CD4-positive, alpha-beta T cell treated with Interleukin-12 subunit alpha and Interleukin-12 subunit beta, for 1 hour (primary cell): ENCODE data around the gene KCNB1.

Experiments used
- DNase-seq: peaks from one replicate; pipeline ENCODE4 v3.0.0-alpha.2; 2020

The KCNB1 gene

DNA sequence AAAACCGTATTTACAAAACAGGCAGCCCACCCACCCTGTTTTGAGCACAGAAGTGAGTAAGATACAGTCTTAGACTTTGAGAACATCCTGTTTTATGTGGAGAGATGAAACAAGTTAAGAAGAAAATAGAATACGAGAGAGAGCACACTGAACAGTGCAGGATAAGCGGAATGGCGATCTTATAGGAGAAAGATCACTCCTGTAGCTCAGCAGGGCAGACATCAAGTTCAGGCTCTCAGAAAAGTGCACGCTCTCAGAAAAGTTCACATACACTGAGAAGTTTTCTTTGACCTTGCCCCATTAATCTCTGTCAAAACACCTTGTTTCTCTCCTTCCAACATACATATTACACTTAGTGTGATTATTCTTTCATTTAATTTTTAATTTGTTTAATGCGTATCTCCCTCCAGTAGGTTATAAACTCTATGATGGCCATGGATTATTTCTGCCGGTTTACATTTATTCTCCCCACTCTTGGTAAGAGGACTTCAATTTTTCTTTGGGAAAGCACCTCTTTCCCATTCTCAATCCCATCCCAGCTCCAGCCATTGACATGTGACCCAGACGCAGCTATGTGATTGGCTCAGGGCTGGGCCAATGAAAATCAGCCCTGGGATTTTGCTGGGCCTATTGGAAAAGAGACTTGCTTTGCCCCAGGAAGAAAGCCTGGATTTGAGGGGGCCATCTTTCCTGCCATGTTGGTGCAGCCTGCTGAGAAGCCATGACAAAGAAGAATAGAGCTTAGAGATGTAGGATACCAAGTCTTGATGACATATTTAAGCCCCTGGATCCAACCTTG is 16.2 kb downstream of the KCNB1 start:
- DNase-seq = no peak

DNA sequence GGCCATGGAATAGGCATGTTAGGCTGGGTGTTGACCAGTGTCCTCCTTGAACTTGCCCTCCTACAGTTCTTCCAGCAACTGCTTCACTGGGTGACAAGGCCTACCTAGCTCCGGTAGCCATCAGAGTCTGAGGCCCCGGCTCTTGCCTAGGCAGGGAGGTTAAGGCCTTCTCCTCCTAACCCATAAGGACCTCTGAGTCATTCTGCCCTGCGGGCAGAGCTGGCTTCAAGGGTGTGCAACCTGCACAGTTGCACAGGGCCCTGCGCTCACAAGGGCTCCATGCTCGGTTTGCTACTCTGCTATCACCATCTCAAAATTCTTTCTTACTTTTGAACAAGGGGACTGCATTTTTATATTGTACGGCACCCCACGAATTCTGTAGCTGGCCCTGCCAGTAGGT is 17.9 kb downstream of the KCNB1 start:
- DNase-seq = no peak

DNA sequence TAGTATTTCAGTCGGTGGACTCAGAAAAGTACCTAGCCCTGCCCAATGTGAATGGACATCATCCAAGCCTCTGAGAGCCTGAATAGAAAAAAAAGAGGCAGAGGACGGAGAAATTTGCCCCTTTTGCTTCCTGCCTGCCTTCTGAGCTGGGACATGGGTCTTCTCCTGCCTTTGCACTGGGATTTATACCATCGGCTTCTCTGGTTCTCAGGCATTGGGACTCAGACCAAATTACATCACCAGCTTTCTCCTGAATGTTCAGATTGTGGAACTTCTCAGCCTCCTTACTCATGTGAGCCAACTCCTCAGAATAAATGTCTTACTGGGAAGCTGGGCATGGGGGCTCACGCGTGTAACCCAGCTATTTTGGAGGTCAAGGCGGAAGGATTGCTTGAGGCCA is 19.8 kb downstream of the KCNB1 start:
- DNase-seq = no peak

DNA sequence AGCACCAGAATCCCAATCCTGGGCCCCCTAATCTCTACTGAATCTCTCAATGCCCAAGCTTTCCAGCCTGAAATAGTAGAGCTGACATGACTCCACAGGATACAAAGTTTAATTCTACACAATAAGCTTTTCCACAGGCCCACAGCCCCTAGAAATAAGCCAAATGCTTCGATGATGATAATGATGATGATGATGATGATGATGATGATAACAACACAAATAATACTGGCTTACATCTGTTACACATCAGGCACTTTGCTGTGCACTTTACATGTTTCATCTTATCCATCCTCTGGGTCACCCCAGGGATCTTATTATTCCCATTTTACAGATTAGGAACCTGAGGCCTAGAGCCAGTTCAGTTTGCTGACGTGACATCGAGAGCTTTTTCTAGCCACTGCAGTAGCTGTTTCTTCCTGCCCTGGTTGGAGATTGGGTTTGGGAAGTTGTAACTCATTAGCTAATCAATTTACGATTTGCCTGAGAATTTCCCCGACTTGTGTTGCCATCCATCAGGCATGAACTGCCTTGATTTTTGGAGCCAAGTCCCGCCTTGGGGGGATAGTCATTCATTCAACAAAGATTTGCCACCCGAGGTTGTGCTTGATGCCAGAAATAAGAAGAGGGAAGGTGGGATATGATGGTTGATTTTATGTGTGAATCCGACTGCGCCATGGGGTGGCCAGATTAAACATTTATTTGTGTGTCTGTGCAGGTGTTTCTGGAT is 20.4 kb downstream of the KCNB1 start:
- no peak for DNase-seq

DNA sequence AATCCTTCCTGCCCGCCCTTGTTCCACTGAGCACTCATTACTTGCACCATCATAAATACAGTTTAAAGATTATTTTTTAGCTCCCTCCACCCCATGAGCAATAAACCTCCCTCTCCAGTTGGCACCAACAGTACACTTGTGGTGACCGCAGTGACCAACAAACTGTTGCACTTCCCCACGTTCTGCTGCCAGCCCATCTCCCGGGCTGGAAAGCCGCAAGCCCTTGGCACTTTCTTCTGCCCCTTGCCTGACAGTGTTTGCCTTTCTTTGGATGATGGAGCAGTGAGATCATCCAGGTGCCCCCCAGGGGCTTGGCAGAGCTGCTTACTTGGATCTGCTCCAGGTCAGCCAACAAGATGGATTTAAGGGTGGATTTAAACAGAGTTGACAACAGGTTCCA is 21.6 kb downstream of the KCNB1 start:
- no peak for DNase-seq

DNA sequence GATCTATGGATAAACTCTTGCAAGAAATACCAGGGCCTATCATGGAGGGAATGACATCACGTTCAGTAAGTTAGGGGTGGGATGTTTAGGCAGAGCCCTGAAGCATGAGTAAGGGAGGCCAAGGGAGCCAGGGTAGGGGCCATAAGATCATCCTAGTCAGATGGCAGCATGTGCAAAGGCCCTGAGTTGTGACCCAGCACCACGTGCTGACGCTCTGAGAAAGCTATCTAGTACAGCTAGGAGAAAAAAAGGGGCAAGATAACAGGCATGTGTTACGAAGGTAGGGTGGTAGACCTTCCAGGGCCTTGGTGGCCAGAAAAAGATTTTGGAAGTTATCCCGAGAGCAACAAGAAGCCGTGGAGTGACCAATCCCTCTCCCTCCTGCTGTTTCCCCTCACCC is 22.3 kb downstream of the KCNB1 start:
- DNase-seq = no peak

DNA sequence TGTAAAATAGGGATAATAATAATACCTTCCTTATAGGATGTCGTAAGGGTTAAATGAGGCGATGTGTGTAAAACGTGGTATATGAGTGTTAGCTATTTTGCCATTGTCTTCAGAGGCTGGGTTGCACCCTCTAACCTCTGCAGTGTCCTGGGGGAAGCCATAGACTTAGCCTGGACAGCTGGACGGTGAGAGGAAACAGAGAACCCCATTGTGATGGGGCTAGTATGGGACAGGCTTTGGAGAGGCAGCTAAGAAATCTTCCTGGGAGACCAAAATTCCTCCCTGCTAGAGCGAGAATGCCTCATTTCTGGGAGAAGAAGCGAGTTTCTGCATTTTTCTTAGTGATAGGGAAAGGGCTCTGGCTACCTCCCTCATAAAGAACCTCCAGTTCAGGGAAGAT is 22.8 kb downstream of the KCNB1 start:
- DNase-seq = no peak

DNA sequence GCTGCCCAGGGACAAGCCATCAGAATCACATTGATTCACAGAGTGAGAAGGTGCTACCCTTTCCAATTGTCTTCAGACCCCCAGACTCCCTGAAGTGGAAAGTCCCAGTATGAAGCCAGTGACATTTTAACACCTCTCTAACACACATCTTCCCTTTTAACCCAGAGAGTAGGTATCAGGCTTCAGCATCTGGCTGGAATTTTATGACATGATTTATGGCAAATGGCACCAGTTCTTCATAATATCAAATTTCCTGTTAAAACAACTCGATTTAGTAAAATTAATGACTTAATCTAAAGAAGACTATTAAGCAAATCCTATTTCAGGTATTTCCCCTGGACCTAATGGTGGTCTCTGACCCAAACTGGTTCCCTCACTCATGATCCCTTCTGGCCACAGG is 25.0 kb downstream of the KCNB1 start:
- no peak for DNase-seq

DNA sequence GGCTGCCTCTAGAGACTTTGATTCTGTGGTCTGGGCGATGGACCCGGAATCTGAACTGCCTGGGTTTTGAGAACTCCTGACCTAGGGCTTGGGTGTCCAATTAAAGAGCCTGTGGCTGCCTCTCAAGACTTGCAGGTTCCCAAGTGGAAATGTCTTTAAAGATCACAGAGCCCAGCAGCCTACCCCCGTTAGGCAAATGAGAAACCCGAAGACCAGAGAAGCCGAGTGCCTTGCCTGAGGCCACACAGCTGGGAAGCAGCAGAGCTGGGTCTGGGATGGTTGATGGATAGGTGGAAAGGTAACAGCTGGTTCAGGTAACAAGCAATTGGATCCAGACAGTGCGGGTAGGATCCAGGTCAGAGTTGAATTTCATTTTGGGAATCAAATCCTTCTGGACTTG is 25.8 kb downstream of the KCNB1 start:
- no peak for DNase-seq

DNA sequence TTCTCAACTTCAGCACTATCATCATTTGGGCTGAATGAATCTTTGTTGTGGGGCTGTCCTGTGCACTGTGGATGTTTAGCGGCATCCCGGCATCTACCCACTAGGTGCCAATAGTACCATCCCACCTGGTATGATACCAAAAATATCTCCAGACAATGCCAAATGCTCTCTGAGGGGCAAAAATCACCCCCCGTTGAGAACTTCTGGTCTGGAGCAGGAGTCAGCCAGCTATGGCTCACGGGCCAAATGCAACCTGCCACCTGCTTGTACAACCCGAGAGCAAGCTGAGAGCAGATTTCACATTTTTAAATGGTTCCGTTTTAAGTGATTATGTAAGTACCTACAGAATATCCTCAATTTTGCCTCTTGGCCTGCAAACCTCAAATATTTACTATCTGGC is 26.8 kb downstream of the KCNB1 start:
- DNase-seq = no peak

DNA sequence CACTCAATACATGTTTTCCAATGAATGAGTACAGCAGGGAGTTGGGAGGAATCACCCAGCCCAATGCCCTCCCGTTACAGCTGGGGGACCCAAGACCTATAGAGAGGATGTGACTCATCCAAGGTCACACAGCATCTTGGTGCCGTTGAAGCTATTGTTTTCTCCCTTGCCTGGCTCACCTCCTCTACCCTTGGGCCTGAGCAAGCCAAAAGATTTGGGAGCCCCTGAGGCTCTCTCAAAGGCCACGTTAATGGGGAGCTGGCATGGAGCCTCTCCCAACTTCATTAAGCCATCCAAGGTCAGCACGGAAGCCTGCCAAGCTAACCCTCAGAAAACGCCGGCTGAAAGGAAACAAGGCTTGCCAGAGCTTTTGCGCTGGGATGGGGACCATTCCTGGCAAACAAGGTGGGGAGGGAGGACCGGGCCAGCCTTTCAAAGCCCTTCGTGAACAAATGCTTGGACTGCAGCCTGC is 30.4 kb downstream of the KCNB1 start:
- DNase-seq = no peak

DNA sequence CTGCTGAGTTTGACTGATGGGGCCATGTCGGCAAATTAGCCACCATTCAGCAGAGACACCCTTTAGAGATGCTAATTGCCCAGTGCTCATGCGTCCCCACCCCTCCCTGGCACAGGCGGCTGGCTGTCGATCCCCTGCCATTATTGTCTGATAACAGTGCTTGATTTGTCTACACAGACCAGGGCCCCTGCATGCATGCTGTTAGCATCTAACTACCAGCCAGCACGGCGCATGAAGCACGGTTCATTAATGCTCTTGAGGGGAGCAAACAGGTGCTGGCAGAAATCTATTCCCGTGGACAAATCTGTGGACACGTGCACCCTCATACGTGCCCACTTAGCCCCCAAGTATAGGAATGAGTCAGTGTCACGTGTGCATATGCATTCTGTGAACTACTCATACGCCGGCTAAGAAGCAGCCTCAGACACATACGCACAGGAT is 32.2 kb downstream of the KCNB1 start:
- no peak for DNase-seq

DNA sequence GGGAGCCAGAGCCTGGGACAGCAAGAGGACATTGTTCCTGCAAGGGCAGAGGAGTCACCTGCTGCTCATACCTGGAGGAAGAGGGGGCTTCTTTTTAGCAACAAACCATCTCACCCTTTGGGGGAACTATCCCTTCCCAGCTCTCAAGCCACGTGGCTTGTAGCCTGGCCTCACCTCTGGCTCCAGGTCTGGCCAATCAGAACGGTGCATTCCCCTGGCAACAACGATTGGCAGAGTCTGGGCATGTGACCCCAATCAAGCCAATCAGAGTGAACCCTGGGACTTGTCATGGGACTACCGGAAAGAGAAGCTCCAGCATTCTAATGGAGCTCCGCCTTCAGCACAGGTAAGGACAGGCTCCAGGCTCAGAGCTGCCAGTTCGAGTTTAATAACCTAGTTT is 33.6 kb downstream of the KCNB1 start:
- DNase-seq = no peak

DNA sequence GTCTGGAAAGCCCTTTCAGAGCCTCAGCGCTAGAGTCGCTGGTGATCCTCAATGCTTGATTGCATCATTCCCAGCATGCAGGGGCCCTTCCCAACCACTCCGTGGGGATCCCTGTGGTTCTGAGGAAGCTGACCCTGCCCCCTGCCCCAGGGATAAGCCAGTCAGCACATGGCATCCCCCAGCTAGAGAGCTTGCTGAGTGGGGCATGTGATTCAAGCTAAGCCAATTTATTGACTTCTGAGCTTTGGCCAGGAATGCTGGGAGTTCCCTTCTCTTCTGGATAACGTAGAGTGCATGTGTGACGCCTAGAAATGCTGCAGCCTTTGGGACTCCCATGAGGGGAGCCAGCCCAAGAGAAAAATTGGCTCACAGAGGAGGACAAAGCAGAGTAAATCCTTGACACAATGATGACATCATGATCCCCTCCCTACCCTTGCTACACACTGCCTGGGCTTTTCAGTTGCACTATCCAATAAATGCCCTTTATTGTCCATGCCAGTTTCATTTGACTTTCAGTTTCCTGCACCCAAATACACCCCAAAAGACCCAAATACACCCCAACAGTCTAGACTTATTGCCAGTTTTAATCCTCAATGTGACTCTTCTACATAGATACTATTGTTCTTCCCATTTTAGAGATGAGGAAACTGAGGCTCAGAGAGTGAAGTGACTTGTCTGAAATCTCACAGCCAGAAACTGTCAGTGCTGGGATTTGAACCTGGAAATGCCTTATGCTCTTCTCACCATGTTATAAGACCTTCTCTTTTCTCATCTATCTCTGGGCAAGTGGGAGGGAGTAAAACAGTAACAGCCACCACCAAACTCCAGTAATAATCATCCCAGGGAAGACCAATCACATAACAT is 34.3 kb downstream of the KCNB1 start:
- no peak for DNase-seq

DNA sequence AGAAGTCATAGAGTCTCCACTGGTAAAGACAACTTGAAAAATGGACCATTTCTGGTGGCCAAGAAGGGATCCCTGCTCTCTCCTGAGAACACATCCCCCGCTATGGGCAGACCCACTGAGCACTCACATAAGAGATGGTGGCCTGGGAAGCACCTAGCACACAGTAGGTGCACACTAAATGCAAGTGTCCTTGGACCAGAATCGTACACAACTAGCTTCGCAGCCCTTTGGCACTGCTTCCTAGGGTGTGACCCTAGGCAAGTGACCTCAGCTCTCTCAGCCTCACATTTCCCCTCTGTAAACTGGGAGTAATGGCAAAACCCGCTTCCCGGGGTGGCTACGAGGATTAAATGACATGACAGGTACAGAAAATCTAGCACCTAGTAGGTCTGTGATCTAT is 35.1 kb downstream of the KCNB1 start:
- no peak for DNase-seq

DNA sequence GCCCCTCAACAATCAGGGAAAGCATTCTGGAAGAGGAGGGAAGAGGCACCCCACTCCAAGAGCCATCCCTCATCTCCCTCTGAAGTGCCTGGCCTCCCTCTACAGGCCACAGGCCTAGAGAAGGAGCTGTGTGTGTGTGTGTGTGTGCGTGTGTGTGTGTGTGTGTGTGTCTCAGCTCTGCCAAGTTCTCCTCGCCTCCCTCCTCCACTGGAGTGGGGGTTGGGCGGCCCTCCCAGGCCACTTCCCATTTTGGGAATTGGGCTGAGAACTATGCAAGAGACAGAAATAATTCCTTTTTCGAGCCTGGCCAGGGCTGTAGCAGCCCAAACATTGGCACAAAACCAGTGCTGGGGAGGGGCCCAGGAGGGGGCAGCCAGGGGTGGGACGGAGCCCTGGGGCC is 35.7 kb downstream of the KCNB1 start:
- DNase-seq = no peak

DNA sequence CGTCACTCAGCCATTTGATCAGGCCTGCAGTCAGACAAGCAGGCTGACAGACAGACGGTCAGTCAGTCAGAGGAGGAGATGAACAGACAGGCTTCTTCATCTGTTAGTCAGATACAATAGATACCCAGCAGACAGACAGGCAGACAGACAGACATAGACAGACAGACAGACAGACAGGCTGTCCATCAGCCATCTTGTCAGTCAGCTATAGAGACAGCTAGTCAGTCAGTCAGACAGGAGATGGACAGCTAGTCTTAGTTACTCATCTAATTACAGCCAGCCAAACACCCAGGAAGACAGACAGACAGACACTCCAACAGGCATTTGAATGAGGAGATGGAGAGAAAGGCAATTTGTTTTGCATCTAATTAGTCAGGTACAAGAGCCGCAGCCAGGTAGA is 36.4 kb downstream of the KCNB1 start:
- DNase-seq = no peak

DNA sequence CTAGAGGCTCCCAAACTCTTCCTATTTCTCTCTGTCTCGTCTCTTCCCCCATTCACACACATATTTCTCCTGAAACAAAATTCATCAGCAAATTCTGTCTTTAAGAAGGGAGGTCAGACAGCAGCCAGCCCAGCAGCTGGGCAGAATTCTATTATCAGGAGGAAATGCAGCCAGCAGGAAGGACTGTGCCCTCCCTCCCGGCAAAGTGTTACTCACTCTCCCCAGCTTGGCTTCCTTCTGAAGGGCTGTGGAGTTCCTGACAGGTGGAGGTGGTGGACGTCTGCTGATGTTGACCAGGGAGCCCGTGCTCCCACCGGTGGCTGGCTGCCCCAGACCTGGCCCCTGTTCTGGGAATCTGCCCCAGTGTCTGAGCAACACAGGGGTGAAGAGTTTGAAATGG is 37.3 kb downstream of the KCNB1 start:
- no peak for DNase-seq

DNA sequence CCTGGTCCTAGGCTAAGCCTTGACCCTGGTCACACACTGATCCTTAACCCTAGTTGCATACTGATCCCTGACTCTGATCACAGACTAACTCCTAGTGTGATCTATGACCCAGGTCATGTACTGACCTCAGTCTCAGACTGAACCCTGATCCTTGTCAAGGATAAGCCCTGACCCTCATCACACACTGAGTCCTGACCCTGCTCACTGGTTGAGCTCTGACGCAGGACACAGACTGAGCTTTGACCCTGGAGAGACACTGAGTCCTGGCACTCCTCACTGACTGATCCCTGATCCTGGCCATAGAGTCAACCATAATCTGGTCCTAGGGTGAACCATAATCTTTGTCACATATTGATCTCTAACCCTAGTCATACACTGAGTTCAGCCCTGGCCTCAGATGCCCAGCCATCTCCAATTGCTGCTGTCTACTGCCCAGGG is 37.9 kb downstream of the KCNB1 start:
- no peak for DNase-seq

DNA sequence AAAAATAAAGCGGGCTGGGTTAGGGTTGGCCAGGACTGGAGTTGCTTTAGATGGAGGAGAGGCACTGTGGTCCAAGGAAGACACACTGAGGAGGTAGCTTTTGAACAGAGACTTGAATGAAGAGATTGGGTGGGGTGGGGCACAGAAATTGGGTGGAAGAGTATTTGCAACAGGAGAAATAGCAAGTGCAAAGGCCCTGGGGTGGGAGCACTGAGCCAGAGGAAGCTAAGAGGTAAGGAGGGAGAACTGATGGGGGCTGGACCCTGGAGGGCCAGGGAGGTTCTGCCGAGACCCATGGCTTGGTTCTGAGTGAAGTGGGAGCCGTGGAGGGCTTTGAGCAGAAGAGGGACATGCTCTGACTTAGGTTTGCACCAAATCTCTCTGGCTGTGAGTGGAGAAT is 45.4 kb downstream of the KCNB1 start:
- DNase-seq = no peak

DNA sequence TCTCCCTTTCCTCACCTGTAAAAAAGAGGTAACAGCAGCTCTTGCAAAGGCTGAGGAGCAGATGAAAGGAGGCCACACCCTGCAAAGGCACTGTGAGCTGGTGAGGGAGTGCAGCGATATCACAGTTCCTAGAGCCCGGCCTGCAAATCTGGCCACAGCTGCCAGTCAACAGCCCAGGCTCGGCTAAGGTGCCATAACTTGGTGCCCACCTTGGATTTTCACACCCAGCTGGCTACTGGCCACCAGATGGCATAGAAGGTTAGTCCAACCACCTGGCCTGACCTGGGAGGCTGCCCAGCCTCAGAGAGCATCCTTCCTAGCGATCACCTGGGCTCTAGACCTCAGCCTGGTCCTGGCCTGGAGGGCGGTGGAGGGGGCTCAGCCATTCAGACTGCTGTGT is 46.8 kb downstream of the KCNB1 start:
- no peak for DNase-seq

DNA sequence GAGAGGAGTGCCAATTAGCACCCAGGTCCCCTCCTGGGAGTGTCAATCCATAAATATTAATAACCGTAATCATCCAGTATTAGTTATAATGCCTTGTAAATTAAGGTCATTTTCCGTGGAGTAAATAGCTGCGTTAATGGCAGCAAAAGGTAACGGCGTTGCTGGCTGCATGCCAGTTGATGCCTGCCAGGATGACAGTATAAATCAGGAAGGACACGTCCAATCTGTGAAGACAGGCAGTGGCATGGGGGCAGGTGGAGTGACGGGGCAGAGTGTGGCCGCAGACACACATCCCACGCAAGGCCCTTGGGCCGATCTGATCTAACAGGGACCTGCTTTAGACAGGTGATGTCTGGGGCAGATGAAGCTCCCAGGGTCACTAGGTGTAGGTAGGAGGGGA is 49.1 kb downstream of the KCNB1 start:
- no peak for DNase-seq

DNA sequence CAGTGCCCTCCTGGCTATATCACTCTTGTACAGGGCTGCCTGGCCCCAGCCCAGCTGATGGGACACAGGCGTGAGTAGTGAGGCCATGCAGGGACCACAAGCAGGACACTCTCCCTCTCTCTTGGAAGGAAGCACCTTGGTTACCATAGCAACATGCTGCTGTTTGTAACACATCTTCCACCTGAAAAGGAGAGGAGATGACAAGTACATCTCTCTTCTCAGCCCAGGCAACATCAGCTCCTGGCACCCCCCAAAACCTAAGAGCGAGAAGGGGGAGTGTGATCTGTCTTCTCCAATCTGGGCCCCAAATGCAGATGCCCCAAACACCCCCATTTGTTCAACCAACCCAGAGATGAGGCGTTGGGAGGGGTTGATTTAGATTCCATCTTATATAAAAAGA is 49.9 kb downstream of the KCNB1 start:
- no peak for DNase-seq

DNA sequence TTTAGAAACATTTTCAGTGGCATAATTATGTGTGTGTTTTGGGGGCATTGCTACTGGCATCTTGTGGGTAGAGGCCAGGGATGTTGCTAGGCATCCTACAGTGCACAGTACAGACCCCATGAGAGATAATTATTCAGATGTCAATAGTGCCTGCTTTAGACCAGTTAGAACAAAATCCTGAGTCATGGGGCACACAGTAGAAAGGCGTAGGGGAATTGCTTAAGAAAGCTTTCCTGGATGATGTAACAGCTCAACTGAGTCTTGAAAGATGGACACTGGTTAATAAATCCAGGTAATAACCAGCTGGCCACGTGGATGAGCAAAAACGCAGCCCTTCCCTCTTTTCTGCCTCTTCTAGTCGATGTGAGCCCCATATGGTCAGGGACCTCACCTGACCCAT is 51.1 kb downstream of the KCNB1 start:
- DNase-seq = no peak
